Retinal pigment epithelial cell (primary cell): ENCODE data around the gene HORMAD2.

ENCODE experiments used
- DNase-seq: peaks from one replicate; pipeline ENCODE4 v3.0.0-alpha.2; 2010; ENCODE audit warnings: low read depth
- H3K4me3 ChIP-seq: 2 replicates; pipeline ENCODE4 v1.5.1; 2011; ENCODE audit warnings: mild to moderate bottlenecking, low read length, control low read depth, moderate library complexity
- CTCF ChIP-seq: conservative IDR thresholded peaks from 2 replicates; pipeline ENCODE4 v1.5.1; 2011; ENCODE audit warnings: low read depth, low read length, control low read depth, inconsistent platforms

Gene HORMAD2

GRCh38 chr22:30079952-30080533 is at the start of gene HORMAD2:
Gene HORMAD2, plus strand, starts transcription at chr22:30080464. Its CDS starts 13,489 bp downstream, at chr22:30093953.
- peak; percentile 52 for DNase-seq
- no peak for TF ChIP-seq CTCF
- H3K4me3 ChIP-seq, result peak within 1 kb of the TSS; percentile 55

- TF ChIP-seq CTCF, result no peak
- no peak overlapping the region for H3K4me3 ChIP-seq
- DNase-seq, result no peak
These were observed 48.9 kb upstream of the HORMAD2 start for GRCh38 chr22:30031328-30031727.

- DNase-seq, result no peak
- no peak for TF ChIP-seq CTCF
- H3K4me3 ChIP-seq, result no peak overlapping the region
These were observed 48.4 kb upstream of the HORMAD2 start for GRCh38 chr22:30031764-30032455.

- TF ChIP-seq CTCF, result no peak
- no peak overlapping the region for H3K4me3 ChIP-seq
- DNase-seq, result no peak
These were observed 47.1 kb upstream of the HORMAD2 start for GRCh38 chr22:30033137-30033536.

GRCh38 chr22:30033901-30034300 is 46.4 kb upstream of the HORMAD2 start:
- no peak for TF ChIP-seq CTCF
- no peak for DNase-seq
- no peak overlapping the region for H3K4me3 ChIP-seq

- DNase-seq, result no peak
- TF ChIP-seq CTCF, result no peak
These were observed 43.6 kb upstream of the HORMAD2 start for GRCh38 chr22:30036656-30037055.

GRCh38 chr22:30038219-30038618 is 42.0 kb upstream of the HORMAD2 start:
- no peak for TF ChIP-seq CTCF
- DNase-seq, result no peak
- H3K4me3 ChIP-seq, result no peak overlapping the region

More at GRCh38 chr22:30036656-30037055, 43.6 kb upstream of the HORMAD2 start:
- no peak overlapping the region for H3K4me3 ChIP-seq
